B cell (primary cell): ENCODE measurements around the gene SHLD1. TPM values are rescaled to one million over a fixed set of nuclear protein-coding genes. Genes with fewer than 3 reads are reported as not detected.

Source experiments
- ATAC-seq: fragments of 200-7000 bp; cut with Tn5 transposase; one replicate; pipeline ENCODE4 v1.10.0; 2021; ENCODE audit warnings: low read depth, mild to moderate bottlenecking, moderate number of reproducible peaks, moderate library complexity
- CTCF ChIA-PET: fragments of 350-600 bp; sonication (Branson Sonifier 250); formaldehyde crosslinking; loops from one replicate; lab custom pipeline; 2021; ENCODE audit warnings: antibody characterized with exemption, inconsistent platforms; lab: Charles Lee
- POLR2A ChIA-PET: fragments of 350-600 bp; sonication (Branson Sonifier 250); formaldehyde crosslinking; loops from one replicate; lab custom pipeline; 2021; ENCODE audit warnings: antibody characterized with exemption; lab: Charles Lee
- DNase-seq: peaks from one replicate; pipeline ENCODE4 v3.0.0; 2013
- H2AFZ ChIP-seq: 2 replicates; pipeline ENCODE4 v1.6.1; 2012; ENCODE audit warnings: mild to moderate bottlenecking, low read depth, low read length; ENCODE audit not compliant: insufficient read depth, poor library complexity, severe bottlenecking
- H3K27ac ChIP-seq, 2 donors: 1 replicate in 1 of 2; 2 replicates in 1 of 2; pipeline ENCODE4 v1.5.1; 2012 to 2013; ENCODE audit warnings: low read length in 2 of 2, mild to moderate bottlenecking in 2 of 2, moderate library complexity in 1 of 2
- H3K27me3 ChIP-seq, 4 experiments: fragments of 200-600 bp in 1 of 4; sonication (generic) in 1 of 4; replicated peaks in 1 of 4; 1 replicate in 2 of 4; 2 replicates in 2 of 4; pipeline versions ENCODE4 v1.6.1 to v1.7.0; 2013 to 2016; ENCODE audit warnings: low read length in 3 of 4, mild to moderate bottlenecking in 2 of 4, mixed read lengths in 1 of 4, moderate library complexity in 1 of 4; ENCODE audit not compliant: insufficient read depth in 4 of 4, control insufficient read depth in 3 of 4; ENCODE audit errors: control extremely low read depth in 1 of 4
- H3K36me3 ChIP-seq, 2 experiments: replicated peaks in 1 of 2; 1 replicate in 1 of 2; 2 replicates in 1 of 2; pipeline versions ENCODE4 v1.6.1 to v1.7.1; 2013; ENCODE audit warnings: low read length in 1 of 2; ENCODE audit not compliant: insufficient read depth in 2 of 2, control insufficient read depth in 1 of 2; ENCODE audit errors: control extremely low read depth in 1 of 2, extremely low read depth in 1 of 2
- H3K4me1 ChIP-seq, 2 donors: fragments of 200-600 bp in 1 of 2; sonication (generic) in 1 of 2; 1 replicate in 1 of 2; 2 replicates in 1 of 2; pipeline versions ENCODE4 v1.5.1 to v1.6.1; 2013 to 2017; ENCODE audit warnings: low read length in 2 of 2; ENCODE audit not compliant: control insufficient read depth in 2 of 2, insufficient read depth in 2 of 2
- H3K4me2 ChIP-seq: replicated peaks from 2 replicates; pipeline ENCODE3; 2012; ENCODE audit warnings: mild to moderate bottlenecking, low read depth, low read length; ENCODE audit not compliant: poor library complexity, severe bottlenecking
- H3K4me3 ChIP-seq, 5 experiments: fragments of 200-600 bp in 1 of 5; sonication (generic) in 1 of 5; 1 replicate in 3 of 5; 2 replicates in 2 of 5; pipeline versions ENCODE4 v1.5.1 to v1.7.0; 2011 to 2016; ENCODE audit warnings: low read length in 4 of 5, mild to moderate bottlenecking in 4 of 5, low read depth in 2 of 5, control low read depth in 1 of 5, moderate library complexity in 1 of 5; ENCODE audit not compliant: insufficient read depth in 1 of 5; ENCODE audit errors: control extremely low read depth in 1 of 5, extremely low read depth in 1 of 5
- H3K79me2 ChIP-seq: fragments of 200-600 bp; sonication (generic); one replicate; pipeline ENCODE4 v1.6.0; 2016; ENCODE audit warnings: low read length; ENCODE audit not compliant: control insufficient read depth, insufficient read depth
- H3K9ac ChIP-seq: fragments of 200-600 bp; sonication (generic); 2 replicates; pipeline ENCODE4 v1.6.1; 2017; ENCODE audit warnings: mild to moderate bottlenecking, low read length, moderate library complexity
- H3K9me3 ChIP-seq, 3 donors: one replicate each; pipeline versions ENCODE4 v1.6.1 to v1.7.1; 2013; ENCODE audit warnings: low read length in 2 of 3; ENCODE audit not compliant: control insufficient read depth in 2 of 3, insufficient read depth in 1 of 3; ENCODE audit errors: control extremely low read depth in 1 of 3
- H4K20me1 ChIP-seq: 2 replicates; pipeline ENCODE4 v1.6.0; 2012; ENCODE audit warnings: mild to moderate bottlenecking, low read length; ENCODE audit not compliant: insufficient read depth, control insufficient read depth, poor library complexity, severe bottlenecking
- H3K27ac Mint-ChIP-seq: one replicate; pipeline ENCODE4 v1.8.0; 2021; ENCODE audit warnings: mixed read lengths
- H3K27me3 Mint-ChIP-seq: one replicate; pipeline ENCODE4 v1.8.0; 2021; ENCODE audit warnings: mixed read lengths
- H3K4me1 Mint-ChIP-seq: one replicate; pipeline ENCODE4 v1.8.0; 2021; ENCODE audit warnings: mixed read lengths
- H3K4me3 Mint-ChIP-seq: one replicate; pipeline ENCODE4 v1.8.0; 2021; ENCODE audit warnings: mixed read lengths
- H3K9me3 Mint-ChIP-seq: one replicate; pipeline ENCODE4 v1.8.0; 2022; ENCODE audit warnings: mixed read lengths; ENCODE audit not compliant: insufficient read depth
- CTCF ChIP-seq: fragments of 200-600 bp; IDR thresholded peaks from one replicate; pipeline ENCODE4 v1.8.0; 2022; ENCODE audit warnings: antibody characterized with exemption, mild to moderate bottlenecking
- EZH2 ChIP-seq: IDR thresholded peaks from 2 replicates; pipeline ENCODE4 v1.6.1; 2012; ENCODE audit warnings: borderline replicate concordance, low read depth, mild to moderate bottlenecking, moderate library complexity, low read length; ENCODE audit not compliant: insufficient read depth, poor library complexity, severe bottlenecking
- WGBS: methylation state at CpG from one replicate; pipeline ENCODE4 v1.1.5; 2013; ENCODE audit warnings: missing lambda C conversion rate; ENCODE audit not compliant: insufficient coverage; 5-methylcytosine and 5-hydroxymethylcytosine counted together
- intact Hi-C: fragments of 100-400 bp; cut with micrococcal nuclease; formaldehyde crosslinking; loops from one replicate; pipeline ENCODE4 v1.10.0; 2022
- polyA plus RNA-seq: library from polyadenylated mRNA; depleted of rRNA; stranded (reverse); fragments of >200 nt; gene quantifications from 2 replicates; pipeline ENCODE4 v1.2.3, GENCODE V29; 2012
- total RNA-seq, 2 donors: library from RNA; stranded (reverse); fragments of 120-200 nt in 1 of 2; gene quantifications; 1 replicate in 1 of 2; 2 replicates in 1 of 2; pipeline versions ENCODE4 v1.2.3 to v1.2.4, GENCODE V29; 2013 to 2022

Gene SHLD1
- total and polyA plus RNA-seq, 2 donors (not counting 1 experiment from before 2014, with no cell fraction given): 15.4 to 18.5 TPM

- Histone ChIP-seq H3K9ac (no peak overlapping the region), H3K4me3 (no peak overlapping the region), H3K4me2 (no peak overlapping the region), H3K27ac (no peak overlapping the region), H3K36me3 (no peaks in the 10 kb centered on the region), H3K4me1 (no peaks in the 10 kb centered on the region), H3K9me3 (peaks cover 0 to 17% (median 0%) of the 10 kb centered on the region in 3 donors), H4K20me1 (no peaks in the 10 kb centered on the region), H2AFZ (no peak overlapping the region), H3K79me2 (no peaks in the 10 kb centered on the region), H3K27me3 (peaks cover 0 to 40% (median 23%) of the 10 kb centered on the region in 4 experiments)
- CTCF ChIA-PET: interaction anchor here (1.2 kb wide), 1 partner anchor 38 kb away, joined by 4 read pairs; no protein-coding TSS in a partner anchor
- DNase-seq (no peak), ATAC-seq (no peak)
- intact Hi-C loops: no loop called here
- Mint-ChIP-seq H3K4me3 (no peak overlapping the region), H3K27ac (no peak overlapping the region), H3K27me3 (peaks cover 60% of the 10 kb centered on the region), H3K9me3 (peaks cover 4% of the 10 kb centered on the region), H3K4me1 (no peaks in the 10 kb centered on the region)
- TF ChIP-seq EZH2 (no peak), CTCF (no peak)
- POLR2A ChIA-PET: interaction anchor here (0.7 kb wide), 1 partner anchor 38 kb away, joined by 3 read pairs; no protein-coding TSS in a partner anchor
- 93% methylated on average over 2 of the region's 2 CpGs for WGBS
Observed at GRCh38 chr20:5730131-5730530, 20.1 kb upstream of the SHLD1 start.

- no peaks in the 10 kb centered on the region for H3K36me3 ChIP-seq
- no peak overlapping the region for H3K9ac ChIP-seq
- Mint-ChIP-seq H3K4me1 (peaks cover 8% of the 10 kb centered on the region), H3K27me3 (peaks cover 68% of the 10 kb centered on the region), H3K4me3 (no peak overlapping the region), H3K27ac (no peak overlapping the region), H3K9me3 (peaks cover 4% of the 10 kb centered on the region)
- ChIA-PET POLR2A (no interaction called here), CTCF (interaction anchor here (1.0 to 1.1 kb wide), 2 partner anchors 9 to 56 kb away, joined by 3 read pairs; no protein-coding TSS in a partner anchor)
- intact Hi-C loops: no loop called here
- peaks cover 0 to 11% (median 0%) of the 10 kb centered on the region in 3 donors for H3K9me3 ChIP-seq
- H3K4me1 ChIP-seq: peaks cover 3 to 4% of the 10 kb centered on the region in 2 donors
- no peaks in the 10 kb centered on the region for H4K20me1 ChIP-seq
- no peak overlapping the region for H2AFZ ChIP-seq
- no peak overlapping the region for H3K27ac ChIP-seq
- no peak for TF ChIP-seq CTCF
- no peak for TF ChIP-seq EZH2
- no peak overlapping the region for H3K4me3 ChIP-seq
- no peaks in the 10 kb centered on the region for H3K79me2 ChIP-seq
- WGBS: 84% methylated on average over 5 of the region's 6 CpGs
- DNase-seq (no peak), ATAC-seq (no peak)
- no peak overlapping the region for H3K4me2 ChIP-seq
- H3K27me3 ChIP-seq: peaks cover 0 to 55% (median 35%) of the 10 kb centered on the region in 4 experiments
Observed at GRCh38 chr20:5731753-5732366, 18.3 kb upstream of the SHLD1 start.
